Activated CD8-positive, alpha-beta memory T cell treated with anti-CD3 and anti-CD28 coated beads for 1 hour (primary cell): ENCODE results near the gene BRD3.

ENCODE experiments used
- DNase-seq, 2 donors: peaks; one replicate each; pipeline ENCODE4 v3.0.0-alpha.2; 2020; ENCODE audit warnings: low read depth in 1 of 2; ENCODE audit errors: extremely low read depth in 1 of 2

Gene BRD3

DNA sequence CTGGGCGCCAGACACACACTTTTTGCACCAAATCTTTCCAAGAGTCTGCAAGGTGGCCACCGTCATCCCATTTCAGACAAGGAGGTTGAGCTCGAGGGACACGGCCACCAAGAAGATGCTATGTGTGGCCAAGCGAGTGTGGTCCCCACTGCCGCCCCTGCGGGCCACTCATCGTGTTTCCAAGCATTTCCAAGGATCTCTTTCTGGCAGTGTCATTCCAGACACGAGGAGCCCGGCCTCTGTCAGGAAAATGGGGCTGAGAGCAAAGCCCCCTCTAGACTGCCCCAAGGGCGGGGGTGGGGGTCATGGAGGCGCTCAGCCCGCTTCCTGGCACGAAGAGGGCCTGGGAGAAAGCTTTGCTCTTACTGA lies 86.3 kb downstream of the BRD3 start:
- no peak for DNase-seq

DNA sequence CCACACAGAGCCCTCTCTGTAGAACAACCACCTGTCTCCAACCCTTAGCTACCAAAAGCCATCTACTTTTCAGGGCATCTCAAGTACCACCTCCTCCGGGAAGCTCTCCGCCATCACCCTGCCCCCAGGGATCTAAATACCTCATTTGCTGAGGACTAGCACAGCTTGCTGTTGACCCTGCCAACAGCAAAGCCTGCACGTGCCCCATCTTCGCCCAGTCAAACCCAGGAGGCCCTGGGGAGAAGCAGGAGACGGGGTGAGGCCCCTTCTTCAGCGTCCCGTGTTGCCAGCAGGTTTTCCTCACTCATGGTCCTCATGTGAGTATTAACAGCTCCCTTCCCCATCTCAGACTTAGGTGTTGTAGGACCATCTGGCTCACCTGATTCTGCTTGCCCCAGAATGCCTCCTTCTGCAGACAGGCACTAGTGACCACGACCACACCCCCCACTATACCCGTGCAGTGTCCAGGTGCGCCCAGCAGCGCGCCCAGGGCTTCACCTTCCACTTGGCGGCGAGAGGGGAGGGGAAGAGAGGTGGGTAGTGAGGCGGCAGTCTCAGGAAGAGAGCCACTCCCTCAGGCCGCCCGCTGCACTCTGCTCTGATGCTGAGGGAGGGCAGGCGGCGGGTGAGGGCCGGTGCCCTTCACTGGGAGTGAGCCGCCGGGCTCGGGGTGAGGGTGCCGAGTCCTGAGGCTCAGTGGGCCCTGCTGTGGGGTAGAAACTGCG lies 86.8 kb downstream of the BRD3 start:
- DNase-seq: no peak
